TTC549 (cell line): ENCODE results near the gene CASZ1.

ENCODE experiments used
- FAIRE-seq: peaks from 2 replicates; lab custom pipeline; 2012; peaks lifted over from hg19 to GRCh38; lab: Jason Lieb, UNC

Gene CASZ1

DNA sequence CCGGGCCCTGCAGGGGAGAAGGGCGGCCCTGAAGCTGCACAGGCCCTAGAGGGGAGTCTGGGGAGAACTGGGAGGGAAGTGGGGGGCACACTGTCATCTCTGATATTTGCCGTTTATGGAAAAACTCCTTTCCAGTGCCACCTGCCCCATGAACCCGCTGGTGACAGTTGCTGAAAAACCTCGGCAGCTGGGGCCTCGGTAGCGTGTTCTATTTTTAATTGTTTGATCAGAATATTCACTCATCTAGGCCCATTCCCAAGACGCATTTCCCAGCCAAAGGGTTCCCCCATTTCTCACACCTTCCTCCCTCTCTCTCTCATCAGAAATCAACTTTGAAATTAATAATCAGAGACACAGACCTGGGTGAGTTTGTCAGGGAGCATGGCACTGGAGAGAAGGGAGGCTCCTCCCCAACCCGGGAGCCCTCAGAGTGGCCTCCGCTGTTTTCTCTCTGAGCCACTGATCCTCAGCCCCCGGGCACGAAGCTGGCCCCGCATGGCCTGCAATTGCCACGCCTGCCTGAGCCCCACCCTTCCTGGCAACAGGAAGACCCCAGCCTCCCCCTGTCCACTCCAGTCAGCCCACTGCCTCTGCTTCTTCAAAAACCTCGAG lies 111.1 kb downstream of the CASZ1 start:
- no peak for FAIRE-seq

DNA sequence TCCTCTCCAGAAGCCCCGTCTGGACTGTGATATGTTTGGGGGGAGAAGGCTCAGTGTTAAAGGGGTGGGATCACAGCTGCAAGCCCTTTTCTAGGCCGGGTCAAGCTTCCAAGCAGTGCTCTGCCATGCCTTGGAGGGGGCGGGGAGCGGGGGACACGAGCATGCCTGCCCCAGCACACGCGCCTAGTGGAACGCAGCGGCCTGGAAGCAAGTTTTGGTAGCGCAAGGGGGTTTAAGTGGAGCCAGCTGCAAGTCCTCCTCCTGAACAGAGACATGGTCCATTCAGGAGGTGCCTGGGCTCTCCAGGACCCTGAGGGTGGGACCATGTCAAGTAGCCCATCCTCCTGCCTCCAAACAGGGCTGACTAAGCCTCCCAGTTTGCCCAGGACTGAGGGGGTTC lies 112.2 kb downstream of the CASZ1 start:
- FAIRE-seq: no peak

DNA sequence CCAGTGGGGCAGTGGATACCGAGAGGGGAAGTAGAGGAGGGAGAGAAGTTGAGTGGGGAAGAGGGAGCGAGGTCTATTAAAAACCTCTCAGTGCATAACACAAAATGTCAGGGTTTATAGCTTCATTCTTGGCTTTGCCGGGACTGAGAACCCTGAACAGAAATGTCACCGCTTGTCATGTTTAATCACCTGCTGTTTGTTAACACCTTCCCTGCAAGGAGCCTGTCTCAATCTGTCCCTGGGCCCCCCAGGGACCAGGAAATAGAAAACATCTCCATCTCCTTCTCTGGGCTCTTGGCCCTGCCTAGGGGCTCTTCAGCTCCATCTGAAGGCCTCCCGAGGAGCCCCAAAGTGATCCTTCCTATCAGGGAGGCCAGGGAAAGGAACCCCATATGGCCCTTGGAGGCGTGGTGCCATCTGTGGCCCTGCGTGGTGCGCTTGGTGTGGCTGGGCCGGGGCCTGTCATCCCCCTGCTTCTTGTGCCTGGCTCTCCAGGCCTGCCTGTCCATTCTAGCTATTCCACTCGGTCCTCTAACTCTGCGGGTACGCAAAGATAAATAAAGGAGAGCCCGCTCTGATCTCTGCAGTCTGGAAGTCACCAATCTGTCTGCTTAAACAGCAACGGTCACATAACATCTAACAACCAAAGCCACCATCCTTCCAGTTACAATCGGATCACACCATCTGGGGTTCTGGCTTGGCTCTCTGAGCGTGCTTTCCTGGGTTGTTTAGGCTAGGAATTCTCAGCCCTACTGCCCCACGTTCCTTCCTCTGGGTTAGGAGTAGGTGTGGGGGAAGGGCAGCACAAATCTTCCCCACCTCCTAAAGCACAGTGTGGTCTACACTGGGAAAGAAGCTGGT lies 113.8 kb downstream of the CASZ1 start:
- FAIRE-seq: no peak

DNA sequence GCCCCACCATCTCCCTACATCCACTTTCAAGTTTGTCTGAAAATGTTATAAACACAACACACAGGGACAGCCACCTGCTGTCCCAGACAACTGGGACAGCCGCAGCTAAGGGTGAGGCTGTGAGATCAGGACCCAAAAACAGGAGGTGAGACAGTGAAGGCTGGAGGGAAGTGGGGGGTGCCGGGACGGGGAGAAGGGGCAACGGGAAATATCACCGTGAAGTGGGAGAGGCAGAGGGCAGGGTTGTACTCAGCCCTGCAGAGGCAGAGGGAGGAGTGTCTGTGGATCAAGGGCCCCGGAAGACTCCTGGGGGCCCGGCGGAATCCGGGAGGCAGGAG lies 114.4 kb downstream of the CASZ1 start:
- FAIRE-seq: no peak

DNA sequence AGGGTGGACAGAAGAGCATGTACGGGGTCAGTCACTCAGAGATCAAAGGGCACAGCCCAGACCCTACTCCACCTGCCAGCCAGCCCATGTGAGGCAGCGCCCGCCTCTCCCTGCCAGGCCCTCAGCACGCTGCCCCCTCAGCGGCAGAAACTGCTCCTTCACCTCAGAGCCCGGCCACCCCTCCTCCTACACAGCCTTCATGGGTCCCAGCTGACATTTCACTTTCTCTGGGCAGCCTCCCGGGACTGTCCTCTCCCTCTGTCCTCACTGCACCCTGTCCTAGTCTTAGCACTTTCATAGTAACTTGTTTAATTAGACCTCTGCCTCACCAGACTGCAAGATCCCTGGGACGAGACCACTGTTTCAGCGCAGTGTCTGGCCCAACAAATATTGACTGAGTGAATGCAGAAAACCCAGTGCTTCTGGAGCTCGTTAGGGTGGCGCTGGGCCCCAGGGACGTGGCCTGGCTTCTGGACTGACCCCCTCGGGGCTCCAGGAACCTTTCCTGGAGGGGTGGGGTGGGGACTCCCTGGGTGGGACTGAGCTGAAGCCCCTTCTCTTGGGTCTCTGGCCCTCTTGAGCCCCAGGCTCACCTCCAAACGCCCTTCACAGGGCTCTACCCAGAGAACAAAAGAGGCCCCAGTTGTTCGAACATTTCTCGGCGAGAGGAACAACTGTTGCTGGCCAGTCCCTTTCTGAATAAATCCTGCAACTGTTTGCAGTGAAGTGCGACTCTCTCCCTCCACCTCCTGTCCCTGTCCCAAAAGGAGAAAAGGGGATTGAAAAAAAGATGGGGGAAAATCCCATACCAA lies 114.9 kb downstream of the CASZ1 start:
- no peak for FAIRE-seq

DNA sequence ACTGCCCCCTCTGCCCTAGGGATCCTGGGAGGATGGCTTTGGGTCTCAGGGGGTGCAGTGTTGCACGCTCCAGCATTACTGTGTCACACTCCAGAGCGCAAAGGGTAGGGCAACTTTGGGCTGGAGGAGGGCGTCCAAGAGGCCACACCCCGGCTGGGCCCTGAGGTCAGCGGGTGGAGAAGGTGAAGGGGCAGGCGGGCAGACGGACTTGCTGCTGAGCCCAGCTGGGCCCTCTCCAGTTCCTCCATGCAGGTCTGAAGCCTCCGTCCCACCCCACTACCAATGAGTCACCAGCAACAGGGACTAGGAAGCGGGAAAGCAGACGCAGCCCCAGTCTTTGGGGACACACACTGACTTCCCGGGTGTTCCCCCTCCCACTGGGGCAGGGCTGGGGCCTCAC lies 116.0 kb downstream of the CASZ1 start:
- FAIRE-seq: no peak

DNA sequence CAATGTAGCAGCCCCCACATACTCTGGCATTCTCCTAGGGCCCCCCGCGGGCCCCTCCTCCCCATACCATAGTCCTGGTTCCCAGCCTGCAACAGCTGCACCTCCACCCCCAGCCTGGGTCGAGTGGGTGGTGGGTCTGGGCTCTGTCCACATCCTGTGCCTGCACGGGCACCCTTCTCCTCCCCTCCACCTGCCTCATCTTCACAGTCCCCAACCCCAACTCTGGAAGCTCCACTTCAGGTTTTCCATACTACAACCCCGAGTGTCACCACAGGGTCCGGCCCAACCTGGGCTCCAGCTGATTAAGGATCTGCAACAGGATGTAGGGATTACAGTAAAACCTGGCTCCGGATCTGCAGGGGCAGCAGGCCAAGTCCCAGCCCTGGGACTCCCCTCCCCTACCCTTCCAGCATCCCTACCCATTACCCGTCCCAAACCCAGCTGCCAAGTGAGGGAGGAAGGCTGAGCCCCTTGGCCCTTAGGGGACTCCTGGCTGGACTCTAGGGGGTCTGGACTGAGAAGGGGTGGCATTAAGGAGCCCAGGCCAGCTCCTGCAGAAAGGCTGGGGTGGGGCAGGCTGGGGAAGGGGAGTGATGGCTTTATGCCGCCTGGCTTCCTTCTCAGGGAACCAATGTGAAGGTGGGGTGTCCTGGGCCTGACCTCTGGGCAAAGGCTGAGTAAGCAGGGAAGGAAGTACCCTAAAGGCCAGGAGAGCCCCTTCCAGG lies 116.8 kb downstream of the CASZ1 start:
- FAIRE-seq: no peak

DNA sequence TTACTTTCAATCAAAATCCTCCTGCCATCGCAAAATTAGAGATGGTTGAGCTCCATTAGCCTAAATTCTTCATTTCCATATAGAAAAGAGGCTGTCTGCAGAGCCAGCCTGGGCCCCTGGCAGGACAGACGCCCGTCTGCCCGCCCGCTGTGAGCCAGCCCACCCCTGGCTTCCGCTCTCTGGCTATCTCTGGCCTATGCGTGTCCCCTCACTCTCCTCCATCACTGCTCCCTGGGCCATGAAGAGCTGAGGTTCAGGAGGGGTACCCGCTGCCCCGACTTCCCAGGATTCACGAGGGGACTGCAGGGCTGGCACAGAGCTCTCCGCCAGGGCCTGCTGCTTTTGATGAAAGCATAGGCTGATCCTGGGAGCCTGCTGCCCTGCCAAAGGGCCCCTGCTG lies 117.6 kb downstream of the CASZ1 start:
- FAIRE-seq: no peak

DNA sequence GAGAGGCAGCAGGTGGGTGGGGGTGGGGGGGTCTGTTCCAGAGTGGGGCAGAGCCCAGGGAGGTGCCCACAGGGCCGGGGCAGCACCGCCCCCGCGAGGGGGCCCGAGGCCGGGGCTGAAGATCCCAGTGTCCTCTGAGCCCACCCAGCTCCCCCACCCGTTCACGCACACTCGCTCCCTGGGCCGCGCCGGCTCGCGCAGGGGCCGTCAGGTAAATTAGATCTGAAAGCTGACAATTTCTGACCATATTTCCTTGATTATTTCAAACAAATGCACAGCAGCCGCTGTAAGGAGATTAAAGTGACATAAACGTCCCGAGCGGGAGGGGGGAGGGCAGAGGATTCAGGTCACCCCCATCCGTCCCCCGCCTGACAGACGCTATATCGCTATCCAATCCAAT lies 118.0 kb downstream of the CASZ1 start:
- FAIRE-seq: no peak

DNA sequence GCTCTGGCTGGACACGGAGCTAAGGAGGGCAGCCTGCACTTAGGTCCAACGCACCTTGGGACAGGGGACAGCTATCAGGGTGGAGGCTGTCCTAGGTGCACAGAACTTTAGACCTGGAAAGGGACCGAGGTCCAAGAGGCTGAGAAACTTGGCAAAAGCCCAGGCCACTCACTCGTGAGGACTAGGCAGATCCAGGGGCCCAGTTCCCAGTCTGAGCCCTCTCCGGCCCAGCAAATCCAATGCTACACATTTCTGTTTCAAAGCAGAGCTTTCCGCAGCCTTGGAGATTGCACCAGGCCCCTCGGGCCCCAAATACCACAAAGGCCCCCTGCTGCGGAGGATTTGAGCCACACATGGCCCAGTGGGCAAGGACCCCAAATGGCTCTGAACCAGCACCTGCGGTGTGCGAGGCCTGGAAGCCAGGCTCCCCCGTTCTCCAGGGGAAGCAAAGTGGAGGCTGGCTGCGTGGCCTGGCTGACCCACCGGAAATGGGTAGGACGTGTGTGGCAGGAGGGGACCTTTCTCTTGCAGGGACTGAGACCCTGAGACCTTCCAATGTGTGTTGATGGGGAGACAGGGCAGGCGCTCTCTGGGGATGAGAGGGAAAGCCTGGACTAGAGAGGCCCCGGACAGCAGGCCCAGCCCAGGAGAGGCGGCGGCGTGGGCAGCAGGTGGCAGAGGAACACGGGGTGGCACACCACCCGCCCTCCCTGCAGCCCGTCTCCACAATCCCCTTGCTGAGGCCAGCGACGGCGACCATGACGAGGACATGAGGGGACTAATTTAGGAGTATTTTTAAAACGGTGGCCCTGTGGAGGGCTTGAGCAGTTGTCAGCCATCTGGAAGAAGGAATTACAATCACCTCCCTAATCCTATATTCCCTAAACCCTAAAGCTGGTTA lies 118.7 kb downstream of the CASZ1 start:
- FAIRE-seq: no peak

DNA sequence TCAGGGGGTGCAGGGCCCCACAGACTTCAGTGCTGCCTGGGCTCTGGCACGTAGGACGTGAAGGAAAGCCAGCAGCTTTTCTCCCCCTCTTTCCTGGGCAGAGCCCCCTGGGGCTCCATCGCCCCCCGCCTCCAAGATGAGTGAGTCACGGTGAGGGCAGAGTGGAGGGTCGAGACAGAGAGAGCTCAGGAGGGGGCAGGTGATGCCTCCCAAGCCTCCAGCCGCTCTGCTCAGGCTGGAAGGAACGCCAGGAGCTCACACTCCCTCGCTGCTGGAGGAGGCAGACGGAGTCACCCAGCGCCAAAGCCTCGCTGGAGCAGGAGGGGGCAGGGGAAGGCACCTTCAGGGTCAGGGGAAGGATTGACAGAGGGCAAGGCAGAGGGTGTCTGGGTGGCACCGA lies 119.5 kb downstream of the CASZ1 start:
- no peak for FAIRE-seq

DNA sequence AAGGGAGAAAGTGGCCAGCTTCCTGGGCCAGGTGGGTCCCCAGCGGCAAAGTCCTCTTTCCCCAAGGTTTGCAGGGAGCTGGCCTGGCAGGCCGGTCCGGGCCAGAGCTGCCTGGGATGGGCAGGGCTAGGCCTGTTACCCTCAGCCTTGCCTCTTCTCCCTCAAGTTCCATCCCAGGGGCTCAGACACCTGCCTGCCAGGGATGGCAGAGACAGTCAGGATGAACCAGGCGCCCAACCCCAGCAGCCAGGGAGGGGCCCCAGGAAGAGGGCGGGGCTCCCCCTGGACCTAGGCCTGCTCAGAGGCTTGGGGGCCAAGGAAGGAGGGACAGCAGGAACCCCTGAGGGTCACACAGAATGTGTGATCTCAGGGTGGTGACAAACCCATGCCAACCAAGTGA lies 120.6 kb downstream of the CASZ1 start:
- no peak for FAIRE-seq

DNA sequence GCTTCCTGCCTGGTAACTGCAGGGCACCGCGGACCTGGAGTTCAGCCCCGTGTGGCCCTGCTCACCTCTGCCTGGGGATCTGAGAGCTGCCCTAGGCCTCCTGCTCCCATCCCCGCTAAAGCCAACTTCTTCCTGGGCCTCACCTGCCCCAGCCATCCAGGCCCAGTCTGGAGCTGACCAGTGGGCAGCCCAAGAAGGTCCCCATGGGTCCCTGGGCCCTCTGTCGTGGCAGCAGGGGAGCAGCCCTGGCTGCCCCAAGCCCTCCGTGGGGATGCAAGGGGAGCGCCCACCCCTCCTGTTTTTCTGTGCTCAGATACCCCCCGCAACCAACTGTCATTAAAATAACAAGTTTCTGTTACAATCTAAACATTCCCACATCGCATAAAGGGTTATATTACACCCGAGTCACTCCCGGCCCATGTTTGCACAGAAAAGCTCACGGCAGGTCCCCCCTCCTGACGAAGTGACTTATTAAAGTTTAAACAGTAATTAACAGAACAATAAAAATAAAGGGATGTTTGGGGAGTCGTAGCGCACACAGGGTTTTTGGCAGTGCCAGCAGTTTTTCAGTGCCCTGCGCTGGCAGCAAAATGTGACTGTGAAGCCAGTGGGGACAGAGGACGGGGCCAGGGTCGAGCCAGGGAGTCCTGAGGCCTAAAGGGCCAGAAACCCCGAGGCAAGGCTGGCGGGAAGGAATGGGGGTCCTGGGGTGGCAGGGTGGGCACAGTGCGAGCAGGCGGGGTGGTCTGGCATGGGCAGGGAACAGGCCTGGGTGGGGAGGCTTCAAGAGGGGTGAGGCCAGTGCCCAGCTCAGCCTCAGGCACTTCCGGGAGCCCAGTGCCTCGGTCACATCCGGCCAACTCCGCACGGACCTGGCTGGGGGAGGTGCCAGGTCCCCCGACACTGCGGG lies 121.5 kb downstream of the CASZ1 start:
- FAIRE-seq: no peak

DNA sequence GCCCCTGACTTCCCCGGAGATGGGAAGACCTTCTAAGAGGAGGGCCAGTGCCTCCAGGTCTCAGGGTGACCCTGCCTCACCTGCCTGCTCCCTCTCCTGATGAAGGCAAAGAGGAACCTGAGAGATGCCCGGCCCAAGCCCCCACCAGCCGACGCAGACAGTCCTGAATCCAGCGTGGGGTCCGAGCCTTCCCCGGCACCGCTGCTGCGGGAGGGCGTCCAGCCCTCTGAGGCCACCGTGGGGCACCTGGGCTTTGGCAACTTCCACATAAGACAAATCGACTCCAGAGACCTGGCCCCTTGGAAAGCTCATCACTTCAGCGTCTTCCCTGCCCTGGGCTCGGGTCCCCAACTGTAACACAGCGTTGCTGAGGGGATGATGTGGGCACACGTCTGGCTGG lies 122.2 kb downstream of the CASZ1 start:
- FAIRE-seq: no peak

DNA sequence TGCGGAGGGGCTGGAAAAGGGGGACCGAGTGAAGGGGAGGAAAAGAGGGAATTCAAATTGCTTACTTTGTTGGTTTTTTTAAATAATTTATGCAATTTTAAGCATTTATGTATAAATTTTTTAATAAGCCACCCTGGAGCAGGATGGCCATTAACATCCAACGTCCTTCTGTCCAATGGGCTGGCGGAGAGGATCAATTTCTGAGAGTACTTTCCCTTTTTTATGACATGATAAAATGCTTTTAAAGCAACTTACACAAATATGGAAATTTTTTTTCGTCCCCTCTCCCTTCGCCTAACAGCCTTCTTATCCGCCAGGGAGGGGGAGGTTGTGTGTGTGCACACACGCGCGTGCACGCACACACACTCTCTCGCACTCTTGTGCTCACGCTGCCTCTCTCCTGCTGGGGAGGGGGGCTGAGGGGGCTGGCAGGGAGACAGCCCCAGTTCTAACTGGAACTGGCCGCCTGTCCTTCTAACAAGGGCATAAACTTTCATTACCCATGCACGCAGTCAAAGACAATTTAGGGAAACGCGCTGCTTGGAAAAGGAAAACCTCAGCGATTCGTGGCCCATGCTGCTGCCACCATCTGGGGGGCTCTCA lies 123.2 kb downstream of the CASZ1 start:
- FAIRE-seq: no peak

DNA sequence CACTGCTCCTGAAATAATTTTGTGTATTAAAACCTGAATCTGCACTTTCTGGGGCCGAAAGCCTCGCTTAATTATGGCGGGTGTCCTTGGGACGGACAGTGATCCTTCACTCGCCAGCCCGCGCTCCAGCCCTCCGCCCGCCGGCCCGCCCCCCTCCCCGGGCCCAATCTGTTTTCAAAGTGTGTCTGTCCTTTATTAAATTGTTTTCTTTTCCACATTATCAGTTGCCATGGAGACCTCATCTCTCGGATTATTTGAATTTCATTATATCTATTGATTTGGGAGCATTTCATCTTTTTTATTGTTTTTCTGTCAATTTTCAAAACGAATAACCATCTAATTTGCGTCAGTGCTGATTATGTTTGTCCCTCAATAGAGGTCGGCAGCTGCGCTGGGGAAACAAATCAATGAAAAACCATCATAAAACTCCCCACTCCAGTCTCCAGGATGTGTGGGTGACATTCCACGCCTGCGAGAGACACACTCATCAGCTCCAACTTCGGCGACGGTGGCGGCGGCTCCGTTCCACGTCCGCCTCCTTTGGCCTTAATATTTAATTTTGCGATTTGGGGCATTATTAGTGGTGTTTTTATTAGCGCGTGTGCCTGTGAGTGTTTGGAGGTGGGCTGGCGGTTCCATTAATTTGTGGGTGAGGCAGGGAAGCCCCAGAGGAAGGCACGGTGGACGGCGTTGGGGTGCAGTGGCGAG lies 123.9 kb downstream of the CASZ1 start:
- FAIRE-seq: no peak

DNA sequence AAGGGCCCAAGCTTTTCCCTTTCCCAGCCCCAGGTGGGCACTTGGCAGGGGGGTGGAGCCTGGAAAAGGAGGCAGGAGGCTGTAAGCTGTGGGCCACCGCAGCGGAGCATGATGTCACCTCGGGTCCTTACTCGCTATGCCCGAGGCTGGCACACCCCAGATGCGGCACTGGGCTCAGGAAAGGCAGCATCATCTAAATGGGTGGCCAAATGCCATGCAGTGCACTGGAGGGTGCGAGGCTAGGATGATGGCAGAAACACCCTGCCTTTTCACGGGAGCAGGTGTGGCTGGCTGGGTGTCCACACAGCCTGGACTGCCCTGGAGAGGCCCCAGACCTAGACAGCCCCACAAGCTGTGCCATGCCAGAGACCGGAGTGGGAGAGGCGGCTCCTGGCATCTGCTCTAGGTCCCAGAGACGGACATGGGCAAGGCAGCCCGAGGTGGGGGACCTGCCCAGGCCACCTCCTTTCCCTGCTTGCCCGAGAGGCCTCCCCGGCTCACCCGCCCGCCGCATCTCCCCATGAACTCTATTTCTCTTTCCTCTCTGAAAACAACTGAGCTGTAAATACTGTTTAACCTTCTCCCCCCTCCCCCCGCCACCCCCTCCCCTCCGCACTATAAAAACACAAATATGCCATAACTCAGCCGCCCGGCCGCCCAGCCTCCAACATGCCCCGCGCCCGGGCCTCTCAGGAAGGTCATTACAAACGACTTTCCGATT lies 124.7 kb downstream of the CASZ1 start:
- FAIRE-seq: no peak

DNA sequence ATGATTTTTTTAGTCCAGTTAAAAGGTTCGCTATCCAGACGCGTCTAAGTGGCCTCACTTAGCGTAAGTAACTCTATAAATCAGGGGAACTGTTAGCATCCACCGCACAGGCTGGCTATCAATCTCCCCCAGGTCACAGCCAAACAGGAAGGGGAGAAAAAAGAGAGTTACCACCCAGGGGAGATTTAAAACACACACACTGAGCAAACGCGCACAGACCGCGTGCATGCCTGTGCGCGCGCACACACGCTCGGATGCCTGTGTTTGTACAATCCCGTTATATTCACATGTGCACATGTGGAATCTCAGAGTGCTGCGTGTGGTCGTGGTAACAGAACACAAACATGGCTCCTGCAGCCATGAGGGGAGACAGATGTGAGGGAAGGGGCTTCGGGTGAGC lies 125.4 kb downstream of the CASZ1 start:
- FAIRE-seq: no peak

DNA sequence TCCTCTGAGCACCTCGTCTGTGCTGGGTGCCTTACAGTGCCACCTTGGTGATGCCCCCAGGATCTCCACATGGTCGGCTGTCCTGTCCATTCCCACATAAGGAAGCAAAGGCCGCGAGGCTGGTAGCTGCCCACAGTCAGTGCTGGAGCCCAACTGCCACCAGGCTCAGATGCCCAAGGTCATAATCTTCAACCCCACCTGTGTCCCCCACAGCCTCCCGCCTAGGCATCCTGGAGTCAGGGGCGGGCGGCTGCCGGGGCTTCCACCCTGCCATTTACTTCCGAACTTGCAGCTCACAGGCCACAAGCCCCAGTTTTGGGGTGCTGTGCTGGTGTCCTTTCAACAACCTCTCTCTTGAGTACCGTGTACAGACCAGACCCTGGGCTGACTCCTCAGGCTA lies 126.3 kb downstream of the CASZ1 start:
- no peak for FAIRE-seq
